T follicular helper cell (primary cell): ENCODE results near the gene DENND1A.
"Not testable (repeated sequence)": the region's sequence is repeated elsewhere in the genome, so short reads cannot be mapped to it uniquely, and the experiment has no call there.

Experiments
- DNase-seq: peaks from one replicate; pipeline ENCODE4 v3.0.0-alpha.2; 2020; ENCODE audit warnings: low read depth
- total RNA-seq, 2 experiments: gene quantifications; one replicate each; lab custom pipeline; 2026; lab: John Stamatoyannopoulos, UW

Gene DENND1A
- total RNA-seq: 18.2 to 20.3 reads per million in 2 experiments

DNA sequence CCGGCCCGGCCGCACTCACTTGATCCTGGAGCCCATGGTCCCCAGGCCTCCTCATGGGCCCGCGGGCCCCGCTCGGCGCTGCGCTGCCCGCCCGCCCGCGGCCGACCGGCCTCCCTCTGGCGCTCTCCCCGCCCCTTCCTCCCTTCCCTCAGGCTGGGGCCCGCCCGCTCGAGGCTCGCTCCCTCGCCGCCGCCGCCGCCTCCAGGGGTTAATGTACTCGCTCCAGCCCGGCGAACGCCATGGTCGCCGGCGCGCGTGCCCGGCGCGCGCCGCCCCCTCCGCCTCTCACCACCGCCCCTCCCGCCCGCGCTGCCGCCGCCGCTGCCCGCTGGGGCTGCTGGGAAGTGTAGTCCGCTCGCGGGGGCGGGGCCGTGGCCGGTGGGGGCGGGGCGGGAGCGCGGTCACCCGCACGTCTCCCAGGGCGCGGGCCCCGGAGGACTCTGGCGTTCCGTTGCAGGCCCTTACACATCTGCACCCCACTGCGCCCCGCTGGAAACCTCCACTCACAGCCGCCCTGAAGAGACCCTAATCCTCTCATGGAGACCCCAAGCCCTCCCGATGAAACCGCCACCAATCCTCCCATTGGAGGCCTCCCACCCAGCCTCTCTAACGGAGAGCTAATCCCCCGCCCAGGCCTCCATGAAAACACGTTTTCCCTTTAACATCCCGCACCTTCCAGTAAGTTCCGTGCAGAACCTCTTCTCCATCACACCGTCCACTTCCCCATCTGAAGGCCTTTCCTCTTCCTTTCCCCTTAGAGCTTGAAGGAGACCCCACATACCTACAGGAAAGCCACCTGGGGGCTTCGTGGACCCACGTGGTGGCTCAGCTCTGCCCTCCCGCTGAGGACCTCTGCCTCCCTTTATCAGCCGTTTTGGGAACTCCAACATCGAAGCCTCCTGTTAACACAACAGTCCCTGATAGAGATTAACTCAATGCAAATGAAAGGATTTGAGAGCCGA lies at the start of gene DENND1A:
TSS of gene DENND1A (minus strand) at position 257 of the 962 bp plus-strand sequence. CDS start at position 36, 221 bp downstream.
- peak; percentile 76 for DNase-seq

DNA sequence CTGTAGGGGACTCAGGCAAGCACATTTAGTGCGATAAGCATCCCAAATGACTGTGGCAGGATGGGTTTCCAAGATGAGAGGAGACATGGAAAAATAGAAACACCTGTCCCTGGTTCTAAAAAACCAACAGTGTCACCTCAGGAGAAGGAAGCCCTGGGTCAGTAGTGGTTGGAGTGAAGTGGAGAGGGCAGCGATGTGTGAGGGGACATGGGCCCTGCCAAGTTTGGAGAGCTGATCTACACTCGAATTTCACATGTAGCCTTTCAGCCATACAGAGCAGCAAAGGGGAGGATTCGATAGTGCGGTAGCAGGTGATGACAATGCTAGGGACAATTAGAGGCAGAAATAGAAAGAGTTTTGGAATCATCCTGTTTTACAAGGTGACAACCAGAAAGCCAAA lies 49.1 kb upstream of the DENND1A start:
- DNase-seq: no peak

DNA sequence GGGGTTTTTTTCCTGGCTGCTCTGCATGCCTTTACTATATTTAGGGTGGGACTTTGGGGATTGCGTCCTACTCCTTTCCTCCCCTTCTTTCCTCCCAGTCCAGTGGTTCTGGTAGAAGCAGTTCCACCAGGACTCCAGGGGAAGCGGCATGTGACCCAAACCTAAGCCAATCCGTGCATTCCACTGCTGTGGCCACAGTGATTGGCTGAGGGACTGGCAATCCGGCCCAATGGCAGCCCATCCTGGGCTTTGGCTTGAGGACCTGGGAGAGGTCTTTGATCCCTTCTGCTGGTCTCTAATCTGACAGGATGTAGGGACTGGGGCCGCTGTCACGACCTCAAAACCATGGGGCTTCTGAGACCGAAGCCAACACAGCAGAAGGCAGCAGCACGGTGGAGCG lies 46.7 kb upstream of the DENND1A start:
- not testable (repeated sequence) for DNase-seq

GRCh38 chr9:123975871-123976270 lies 45.9 kb upstream of the DENND1A start:
- DNase-seq: no peak

DNA sequence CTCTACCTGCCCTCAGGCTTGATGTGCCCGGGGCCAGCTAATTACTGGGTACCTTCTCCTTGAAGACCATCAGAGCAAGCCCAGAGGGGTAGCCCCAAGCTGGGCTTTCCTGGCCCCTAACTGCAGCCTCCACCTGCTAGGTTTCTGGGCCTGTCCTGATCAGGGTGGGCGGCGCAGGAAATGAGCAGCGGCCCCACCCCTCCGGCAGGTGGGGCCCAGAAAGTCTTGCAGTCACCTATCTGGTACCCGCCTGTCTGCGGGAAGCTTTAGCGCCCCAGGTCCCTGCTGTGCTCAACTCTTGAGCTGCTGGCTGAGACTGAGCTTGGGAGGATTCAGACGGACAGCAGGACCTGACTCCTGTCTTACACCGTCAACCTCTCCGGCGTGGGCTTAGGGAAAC lies 44.5 kb upstream of the DENND1A start:
- DNase-seq: no peak

DNA sequence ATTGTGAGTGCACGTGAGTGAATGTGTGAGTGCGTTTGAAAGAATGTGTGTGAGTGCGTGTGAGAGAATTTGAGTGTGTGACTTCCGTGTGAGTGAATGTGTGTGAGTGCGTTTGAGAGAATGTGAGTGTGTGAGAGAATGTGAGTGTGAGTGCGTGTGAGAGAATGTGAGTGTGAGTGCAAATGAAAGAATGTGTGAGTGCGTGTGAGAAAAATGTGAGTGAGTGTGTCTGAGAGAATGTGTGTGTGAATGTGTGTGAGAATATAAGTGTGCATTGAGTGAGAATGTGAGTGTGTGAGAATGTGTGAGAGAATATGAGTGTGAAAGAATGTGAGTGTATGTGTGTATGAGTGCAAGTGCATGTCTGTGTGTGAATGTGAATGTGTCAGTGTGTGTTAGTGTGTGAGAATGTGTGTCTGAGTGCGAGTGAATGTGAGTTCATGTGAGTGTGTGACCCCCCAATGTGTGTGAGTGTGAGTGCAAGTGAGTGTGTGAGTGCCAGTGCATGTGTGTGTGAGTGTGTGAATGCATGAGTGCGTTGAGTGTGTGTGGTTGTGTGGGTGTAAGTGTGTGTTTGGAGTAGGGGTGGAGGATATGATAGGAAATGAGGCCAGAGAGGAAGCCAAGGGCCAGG lies 43.8 kb upstream of the DENND1A start:
- DNase-seq: no peak

GRCh38 chr9:123972618-123973017 lies 42.7 kb upstream of the DENND1A start:
- no peak for DNase-seq

DNA sequence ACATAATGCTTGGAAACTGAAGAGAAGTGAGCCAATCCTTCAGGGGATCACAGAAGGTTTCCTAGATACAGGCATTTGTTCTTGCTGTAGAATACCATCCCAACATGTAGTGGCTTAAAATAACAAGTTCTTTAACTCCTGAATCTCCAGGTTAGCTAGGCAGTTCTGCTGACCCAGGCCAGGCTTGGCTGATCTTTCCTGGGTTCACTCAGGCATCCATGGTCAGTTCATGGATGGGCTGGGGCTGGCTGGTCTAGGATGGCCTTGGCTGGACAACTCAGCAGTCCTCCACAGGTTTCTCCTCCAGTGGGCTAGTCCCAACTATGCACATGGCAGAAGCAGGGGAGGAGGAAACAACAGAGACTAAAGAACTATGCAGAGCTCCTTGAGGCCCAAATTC lies 37.4 kb upstream of the DENND1A start:
- no peak for DNase-seq

GRCh38 chr9:123965801-123966686 lies 36.1 kb upstream of the DENND1A start:
- DNase-seq: no peak

DNA sequence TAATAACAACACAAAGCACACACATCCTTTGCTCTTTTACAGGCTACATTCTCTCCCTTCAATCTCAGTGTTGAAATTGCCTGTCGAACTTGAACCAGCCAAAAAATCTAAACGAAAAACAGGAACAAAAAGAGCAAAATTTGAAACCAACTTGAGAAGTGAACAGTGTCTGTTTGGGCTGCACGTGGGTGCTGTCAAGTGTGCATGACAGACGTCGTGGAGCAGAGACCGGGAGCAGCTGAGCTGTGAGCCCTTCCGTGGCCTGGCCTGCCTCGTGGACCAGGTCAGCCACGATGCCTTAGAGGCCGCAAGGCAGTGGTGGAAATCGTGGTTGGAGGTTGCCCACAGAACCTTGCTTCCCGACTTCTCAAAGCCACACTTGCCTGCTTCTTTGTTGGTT lies 34.8 kb upstream of the DENND1A start:
- DNase-seq: no peak

- DNase-seq: no peak
Observed at GRCh38 chr9:123960965-123961364, 31.0 kb upstream of the DENND1A start.

DNA sequence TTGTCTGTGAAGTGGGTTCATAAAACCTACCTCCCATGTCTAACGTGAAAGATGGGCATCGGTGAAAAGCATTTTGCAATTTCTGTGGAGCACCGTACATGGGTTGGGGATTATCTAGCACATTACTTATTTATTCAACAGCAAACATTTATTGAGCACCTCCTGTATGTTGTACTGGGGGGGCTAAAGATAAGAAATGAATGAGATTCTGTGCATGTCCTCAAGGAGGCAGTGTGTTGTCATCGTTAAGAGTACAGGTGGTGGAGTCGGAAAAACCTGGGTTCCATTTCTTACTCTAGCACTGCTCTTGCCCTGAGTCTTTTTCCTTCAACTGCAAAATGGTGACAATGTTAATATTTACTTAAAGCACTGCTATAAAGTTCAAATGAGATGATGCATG lies 30.4 kb upstream of the DENND1A start:
- DNase-seq: no peak

GRCh38 chr9:123959787-123960186 lies 29.9 kb upstream of the DENND1A start:
- no peak for DNase-seq

GRCh38 chr9:123957731-123958130 lies 27.8 kb upstream of the DENND1A start:
- DNase-seq: no peak

DNA sequence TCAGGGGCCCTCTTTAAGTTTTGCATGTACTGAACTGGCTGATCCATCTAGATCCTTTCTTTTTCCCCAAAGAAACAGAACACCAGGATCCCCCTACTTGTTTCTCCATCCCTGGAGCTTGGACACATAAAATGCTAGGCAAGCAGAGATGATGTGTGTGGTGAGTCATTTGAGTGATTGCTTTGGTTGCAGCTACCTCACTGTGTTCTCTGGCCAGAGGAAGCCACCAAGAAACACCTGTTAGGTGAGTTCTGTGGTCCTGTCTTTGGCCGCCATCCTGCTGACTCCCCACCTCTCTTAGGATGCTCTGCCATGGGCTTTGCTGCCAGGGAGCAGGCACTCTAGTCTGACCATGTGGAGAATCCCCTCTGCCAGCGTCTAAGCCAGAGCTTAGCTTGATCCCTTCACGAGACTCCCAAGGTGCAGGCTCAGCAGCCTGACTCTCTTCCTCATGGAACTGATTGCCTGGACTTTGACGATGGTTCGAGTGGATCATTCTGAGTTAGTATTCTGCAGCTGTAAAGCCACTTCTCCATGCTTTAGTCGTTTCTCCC lies 27.3 kb upstream of the DENND1A start:
- no peak for DNase-seq

GRCh38 chr9:123955637-123956036 lies 25.7 kb upstream of the DENND1A start:
- DNase-seq: no peak

- no peak for DNase-seq
Observed at GRCh38 chr9:123954518-123955280, 24.8 kb upstream of the DENND1A start.

- DNase-seq: no peak
Observed at GRCh38 chr9:123952641-123953495, 22.9 kb upstream of the DENND1A start.

GRCh38 chr9:123948286-123948685 lies 18.4 kb upstream of the DENND1A start:
- no peak for DNase-seq

DNA sequence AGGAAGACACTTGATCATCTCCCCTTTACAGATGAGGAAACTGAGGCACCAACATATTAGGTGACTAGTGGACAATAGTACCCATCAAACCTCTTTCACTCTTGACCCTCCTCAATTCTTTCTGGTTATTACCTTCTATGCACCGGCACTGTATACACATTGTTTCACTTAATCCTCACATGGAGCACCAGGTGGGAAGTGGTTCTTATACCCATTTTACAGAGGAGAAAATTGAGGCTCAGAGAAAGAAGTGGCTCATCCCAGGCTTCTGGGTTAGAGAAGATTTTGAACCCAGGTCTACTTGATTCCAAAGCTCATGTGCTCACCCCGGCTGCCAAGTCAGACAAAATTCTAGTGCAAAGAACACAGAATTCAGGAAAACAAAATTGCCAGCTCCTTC lies 17.4 kb upstream of the DENND1A start:
- DNase-seq: no peak
